PC-9 (cell line): ENCODE data around the gene CAST. TPM values are rescaled to one million over a fixed set of nuclear protein-coding genes. Genes with fewer than 3 reads are reported as not detected.

ENCODE experiments used
- BruUV-seq: library from RNA; stranded (reverse); fragments of 400-500 nt; replicated peaks from 2 replicates; lab custom pipeline; 2021; lab: Mats Ljungman, UMichigan
- CTCF ChIA-PET: fragments of 300-600 bp; sonication (Branson Sonifier 250); formaldehyde crosslinking; loops from one replicate; lab custom pipeline; 2022; ENCODE audit warnings: antibody characterized with exemption; lab: Charles Lee
- POLR2A ChIA-PET: fragments of 300-600 bp; sonication (Branson Sonifier 250); formaldehyde crosslinking; loops from one replicate; lab custom pipeline; 2022; ENCODE audit warnings: antibody characterized with exemption; ENCODE audit not compliant: unreplicated experiment; lab: Charles Lee
- DNase-seq, 2 experiments: peaks; one replicate each; pipeline versions ENCODE4 v3.0.0 to v3.0.0-alpha.2; 2015 to 2022; ENCODE audit warnings: mixed read lengths in 1 of 2
- H2AFZ ChIP-seq: fragments of 200-600 bp; sonication (generic); 2 replicates; pipeline ENCODE4 v1.8.1; 2017; ENCODE audit warnings: antibody characterized with exemption
- H3F3A ChIP-seq: fragments of 200-600 bp; sonication (generic); 2 replicates; pipeline ENCODE4 v1.8.1; 2017; ENCODE audit warnings: antibody characterized with exemption, mild to moderate bottlenecking, low read depth; ENCODE audit not compliant: insufficient read depth
- H3K27ac ChIP-seq: fragments of 200-600 bp; sonication (generic); 2 replicates; pipeline ENCODE4 v1.6.1; 2016; ENCODE audit warnings: mixed run types
- H3K27me3 ChIP-seq: fragments of 200-600 bp; sonication (generic); 2 replicates; pipeline ENCODE4 v1.6.1; 2016; ENCODE audit warnings: low read depth, mixed run types; ENCODE audit not compliant: insufficient read depth
- H3K36me3 ChIP-seq: fragments of 200-600 bp; sonication (generic); 2 replicates; pipeline ENCODE4 v1.6.1; 2016; ENCODE audit warnings: low read depth, mixed run types
- H3K4me1 ChIP-seq: fragments of 200-600 bp; sonication (generic); replicated peaks from 2 replicates; pipeline ENCODE4 v1.6.1; 2016; ENCODE audit warnings: mixed run types; ENCODE audit not compliant: insufficient read depth
- H3K4me2 ChIP-seq: fragments of 200-600 bp; sonication (generic); 2 replicates; pipeline ENCODE4 v1.6.1; 2017; ENCODE audit warnings: mixed run types
- H3K4me3 ChIP-seq: fragments of 200-600 bp; sonication (generic); 2 replicates; pipeline ENCODE4 v1.6.1; 2016; ENCODE audit warnings: mixed run types
- H3K79me2 ChIP-seq: fragments of 200-600 bp; sonication (generic); 2 replicates; pipeline ENCODE4 v1.6.1; 2017; ENCODE audit warnings: low read depth, mixed run types
- H3K9me2 ChIP-seq: fragments of 200-600 bp; sonication (generic); 2 replicates; pipeline ENCODE4 v1.8.1; 2017; ENCODE audit warnings: mild to moderate bottlenecking; ENCODE audit not compliant: insufficient read depth
- H3K9me3 ChIP-seq: fragments of 200-600 bp; sonication (generic); 2 replicates; pipeline ENCODE4 v1.8.1; 2016; ENCODE audit warnings: low read depth; ENCODE audit not compliant: insufficient read depth
- H4K20me1 ChIP-seq: fragments of 200-600 bp; sonication (generic); 2 replicates; pipeline ENCODE4 v1.8.1; 2017; ENCODE audit not compliant: insufficient read depth
- CTCF ChIP-seq: fragments of 200-600 bp; sonication (generic); conservative IDR thresholded peaks from 2 replicates; pipeline ENCODE4 v1.6.1; 2017; ENCODE audit warnings: mixed run types, antibody characterized with exemption, mild to moderate bottlenecking, moderate library complexity
- EZH2 ChIP-seq: fragments of 200-600 bp; sonication (generic); IDR thresholded peaks from 2 replicates; pipeline ENCODE4 v1.8.0; 2017; ENCODE audit warnings: antibody characterized with exemption, low read depth
- intact Hi-C: fragments of 100-400 bp; cut with micrococcal nuclease; formaldehyde crosslinking; loops from one replicate; pipeline ENCODE4 v1.10.0; 2022; ENCODE audit not compliant: unreplicated experiment
- total RNA-seq: library from RNA; stranded (reverse); gene quantifications from 2 replicates; pipeline ENCODE4 v1.2.3, GENCODE V29; 2021

Gene CAST
- total RNA-seq, 1 experiment from 2014 or later = 289 TPM

GRCh38 chr5:96752341-96753016 is 90.3 kb downstream of the CAST start:
- BruUV-seq = no TSS peak
- Histone ChIP-seq H3F3A (peaks cover 49% of the 10 kb centered on the region), H3K79me2 (peaks cover 10% of the 10 kb centered on the region; the same call in 1 of the 2 replicates), H3K9me2 (no peaks in the 10 kb centered on the region), H3K27me3 (no peaks in the 10 kb centered on the region), H4K20me1 (peaks cover 7% of the 10 kb centered on the region; the same call in 1 of the 2 replicates), H3K9me3 (no peaks in the 10 kb centered on the region), H3K4me1 (no peaks in the 10 kb centered on the region), H3K4me3 (no peak overlapping the region), H3K36me3 (peaks cover 39% of the 10 kb centered on the region), H2AFZ (no peak overlapping the region), H3K27ac (no peak overlapping the region; the same call in 1 of the 2 replicates), H3K4me2 (no peak overlapping the region)
- intact Hi-C loops = loop anchor here (1.0 to 5.0 kb wide), 2 partner anchors 140 to 410 kb away; no protein-coding TSS in a partner anchor
- TF ChIP-seq EZH2 = no peak
- TF ChIP-seq CTCF = peak; percentile 78
- POLR2A ChIA-PET = interaction anchor here (0.5 to 0.6 kb wide), 2 partner anchors 12 to 93 kb away, joined by 3 to 9 read pairs; no protein-coding TSS in a partner anchor
- DNase-seq = peak in 1 of 2 experiments; percentile 11
- CTCF ChIA-PET = interaction anchor here (0.6 to 1.0 kb wide), 11 partner anchors 18 to 497 kb away, joined by 3 to 14 read pairs (median 9); no protein-coding TSS in a partner anchor

- Histone ChIP-seq H3K36me3 (peaks cover 41% of the 10 kb centered on the region), H3K4me3 (no peak overlapping the region), H3K4me2 (no peak overlapping the region), H3K9me3 (no peaks in the 10 kb centered on the region), H3K4me1 (no peaks in the 10 kb centered on the region), H3K79me2 (peaks cover 10% of the 10 kb centered on the region; the same call in 1 of the 2 replicates), H3K27ac (no peak overlapping the region), H3F3A (peaks cover 50% of the 10 kb centered on the region), H3K9me2 (no peaks in the 10 kb centered on the region), H2AFZ (no peak overlapping the region), H3K27me3 (no peaks in the 10 kb centered on the region), H4K20me1 (peaks cover 7% of the 10 kb centered on the region; the same call in 1 of the 2 replicates)
- no peak for TF ChIP-seq EZH2
- TF ChIP-seq CTCF = no peak
- intact Hi-C loops = loop anchor here (5.0 kb wide), 1 partner anchor 141 kb away; no protein-coding TSS in a partner anchor
- no TSS peak for BruUV-seq
- ChIA-PET CTCF (interaction anchor here (0.6 to 1.0 kb wide), 10 partner anchors 19 to 498 kb away, joined by 3 to 14 read pairs (median 10); no protein-coding TSS in a partner anchor), POLR2A (interaction anchor here (0.6 kb wide), 1 partner anchor 93 kb away, joined by 9 read pairs; no protein-coding TSS in a partner anchor)
- no peak for DNase-seq
Observed at GRCh38 chr5:96753017-96753397, 90.8 kb downstream of the CAST start.

- BruUV-seq = no TSS peak
- Histone ChIP-seq H4K20me1 (peaks cover 7% of the 10 kb centered on the region; the same call in 1 of the 2 replicates), H3K36me3 (peaks cover 47% of the 10 kb centered on the region), H2AFZ (no peak overlapping the region), H3K9me3 (no peaks in the 10 kb centered on the region), H3K4me1 (no peaks in the 10 kb centered on the region), H3K4me2 (no peak overlapping the region), H3F3A (peaks cover 51% of the 10 kb centered on the region), H3K79me2 (peaks cover 10% of the 10 kb centered on the region; the same call in 1 of the 2 replicates), H3K9me2 (no peaks in the 10 kb centered on the region), H3K27me3 (no peaks in the 10 kb centered on the region), H3K27ac (no peak overlapping the region), H3K4me3 (no peak overlapping the region)
- ChIA-PET CTCF (no interaction called here), POLR2A (no interaction called here)
- intact Hi-C loops = loop anchor here (5.0 kb wide), 1 partner anchor 142 kb away; no protein-coding TSS in a partner anchor
- TF ChIP-seq CTCF (no peak), EZH2 (no peak)
- DNase-seq = no peak
Observed at GRCh38 chr5:96753848-96754247, 91.7 kb downstream of the CAST start.
